GM19025 (cell line): ENCODE measurements around the gene PDE6H.

Experiments used
- ATAC-seq: cut with Tn5 transposase; IDR thresholded peaks from one replicate; pipeline ENCODE4 v1.9.1; 2021; ENCODE audit warnings: mild to moderate bottlenecking, low read depth, moderate library complexity; ENCODE audit not compliant: unreplicated experiment

Gene PDE6H

GRCh38 chr12:14965221-14965620 is 7.6 kb upstream of the PDE6H start:
- ATAC-seq: no peak

GRCh38 chr12:14968478-14968877 is 4.4 kb upstream of the PDE6H start:
- no peak for ATAC-seq

- ATAC-seq: no peak
Observed at GRCh38 chr12:14970473-14970872, 2.4 kb upstream of the PDE6H start.

- no peak for ATAC-seq
Observed at GRCh38 chr12:14974633-14975032, 1.8 kb downstream of the PDE6H start.

GRCh38 chr12:14975457-14975856 is 2.6 kb downstream of the PDE6H start:
- no peak for ATAC-seq

- ATAC-seq: no peak
Observed at GRCh38 chr12:14976658-14977057, 3.8 kb downstream of the PDE6H start.

- no peak for ATAC-seq
Observed at GRCh38 chr12:14979468-14979867, 6.6 kb downstream of the PDE6H start.

GRCh38 chr12:14981049-14981448 is 8.2 kb downstream of the PDE6H start:
- ATAC-seq: no peak

- no peak for ATAC-seq
Observed at GRCh38 chr12:14982562-14982961, 9.7 kb downstream of the PDE6H start.

GRCh38 chr12:14982991-14983390 is 10.1 kb downstream of the PDE6H start:
- no peak for ATAC-seq

GRCh38 chr12:14984036-14984435 is 11.2 kb downstream of the PDE6H start:
- no peak for ATAC-seq

- ATAC-seq: no peak
Observed at GRCh38 chr12:14984766-14985285, 12.0 kb downstream of the PDE6H start.

GRCh38 chr12:14986449-14986848 is 13.6 kb downstream of the PDE6H start:
- no peak for ATAC-seq

- no peak for ATAC-seq
Observed at GRCh38 chr12:14988035-14988434, 15.2 kb downstream of the PDE6H start.

- no peak for ATAC-seq
Observed at GRCh38 chr12:14989790-14990189, 16.9 kb downstream of the PDE6H start.

- ATAC-seq: no peak
Observed at GRCh38 chr12:14991069-14991468, 18.2 kb downstream of the PDE6H start.

GRCh38 chr12:14992673-14993072 is 19.8 kb downstream of the PDE6H start:
- no peak for ATAC-seq

GRCh38 chr12:14993117-14993516 is 20.3 kb downstream of the PDE6H start:
- ATAC-seq: no peak

GRCh38 chr12:14993537-14994266 is 20.9 kb downstream of the PDE6H start:
- no peak for ATAC-seq

GRCh38 chr12:14994610-14995009 is 21.8 kb downstream of the PDE6H start:
- no peak for ATAC-seq

- ATAC-seq: no peak
Observed at GRCh38 chr12:14995583-14996425, 23.0 kb downstream of the PDE6H start.

- ATAC-seq: no peak
Observed at GRCh38 chr12:14997998-14998397, 25.2 kb downstream of the PDE6H start.
